Stimulated activated CD4-positive, alpha-beta T cell treated with anti-CD3 and anti-CD28 coated beads, Interleukin-4, amount 100 ng/mL, for 1 hour (primary cell): ENCODE data around the gene ECI1.
"Not testable (repeated sequence)": the region's sequence is repeated elsewhere in the genome, so short reads cannot be mapped to it uniquely, and the experiment has no call there.

Experiments used
- DNase-seq: peaks from one replicate; pipeline ENCODE4 v3.0.0-alpha.2; 2020

Gene ECI1

GRCh38 chr16:2250652-2251295, 613 bp downstream of the ECI1 start:
- DNase-seq = peak; percentile 56

DNA sequence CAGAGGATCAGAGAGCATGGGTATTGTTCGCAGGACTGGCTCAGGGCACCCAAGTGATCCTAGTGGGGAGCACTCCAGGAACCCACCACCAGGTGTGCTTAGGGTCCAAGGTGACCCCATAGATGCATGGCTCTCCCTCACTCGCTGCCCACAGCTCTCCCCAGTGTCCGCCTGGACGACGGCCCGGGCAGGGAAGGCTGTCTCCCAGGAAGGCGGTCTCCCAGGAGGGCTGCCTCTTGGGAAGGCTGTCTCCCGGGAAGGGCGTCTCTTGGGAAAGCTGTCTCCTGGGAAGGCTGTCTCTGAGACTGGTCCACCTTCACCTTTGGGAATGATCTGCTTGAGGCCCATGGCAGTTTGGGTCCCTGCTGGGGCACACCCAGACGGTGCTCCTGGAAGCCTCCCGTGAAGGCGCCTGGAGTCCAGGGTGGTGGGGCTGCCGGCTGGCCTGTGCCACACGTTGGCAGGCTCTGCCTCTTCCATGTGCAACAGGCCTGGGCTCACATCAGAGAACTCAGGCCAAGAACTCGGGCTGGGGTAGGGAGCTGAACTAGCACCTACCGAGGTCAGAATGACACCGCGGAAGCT, 5.0 kb downstream of the ECI1 start:
- no peak for DNase-seq

- DNase-seq = no peak
Measured at GRCh38 chr16:2244926-2245795, 6.2 kb downstream of the ECI1 start.

GRCh38 chr16:2244301-2244700, 7.1 kb downstream of the ECI1 start:
- DNase-seq = no peak

DNA sequence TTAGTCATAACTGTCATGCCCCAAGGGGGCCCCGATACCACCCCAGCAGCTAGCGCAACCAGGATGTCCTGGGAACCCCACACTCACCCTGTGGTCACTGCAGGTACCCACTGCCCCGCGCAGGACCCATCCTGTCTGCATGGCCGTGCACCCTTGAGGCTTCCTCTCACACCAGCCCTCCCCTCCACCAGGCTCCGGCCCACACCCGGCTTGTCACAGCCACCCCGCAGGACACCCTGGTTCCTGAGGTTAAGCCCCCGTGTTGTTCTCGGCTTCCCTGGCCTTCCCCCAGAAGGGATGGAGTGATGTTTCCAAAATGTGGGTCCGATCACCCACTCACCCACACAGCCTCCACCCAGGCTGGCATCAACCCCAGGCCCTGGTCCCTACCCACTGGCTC, 7.6 kb downstream of the ECI1 start:
- no peak for DNase-seq

- DNase-seq = no peak
Measured at GRCh38 chr16:2243031-2243528, 8.3 kb downstream of the ECI1 start.

- DNase-seq = no peak
Measured at GRCh38 chr16:2242598-2242997, 8.8 kb downstream of the ECI1 start.

DNA sequence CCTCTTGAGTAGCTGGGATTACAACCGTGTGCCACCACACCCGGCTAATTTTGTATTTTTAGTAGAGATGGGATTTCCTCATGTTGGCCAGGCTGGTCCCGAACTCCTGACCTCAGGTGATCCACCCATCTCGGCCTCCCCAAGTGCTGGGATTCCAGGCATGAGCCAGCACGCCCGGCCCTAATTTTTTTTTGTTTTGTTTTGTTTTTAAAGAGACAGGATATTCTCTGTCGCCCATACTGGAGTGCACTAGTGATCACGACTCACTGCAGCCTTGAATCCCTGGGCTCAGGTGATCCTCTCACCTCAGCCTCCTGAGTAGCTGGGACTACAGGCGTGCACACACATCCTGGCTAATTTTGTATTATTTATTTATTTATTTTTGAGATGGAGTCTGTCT, 11.1 kb downstream of the ECI1 start:
- DNase-seq = not testable (repeated sequence)

DNA sequence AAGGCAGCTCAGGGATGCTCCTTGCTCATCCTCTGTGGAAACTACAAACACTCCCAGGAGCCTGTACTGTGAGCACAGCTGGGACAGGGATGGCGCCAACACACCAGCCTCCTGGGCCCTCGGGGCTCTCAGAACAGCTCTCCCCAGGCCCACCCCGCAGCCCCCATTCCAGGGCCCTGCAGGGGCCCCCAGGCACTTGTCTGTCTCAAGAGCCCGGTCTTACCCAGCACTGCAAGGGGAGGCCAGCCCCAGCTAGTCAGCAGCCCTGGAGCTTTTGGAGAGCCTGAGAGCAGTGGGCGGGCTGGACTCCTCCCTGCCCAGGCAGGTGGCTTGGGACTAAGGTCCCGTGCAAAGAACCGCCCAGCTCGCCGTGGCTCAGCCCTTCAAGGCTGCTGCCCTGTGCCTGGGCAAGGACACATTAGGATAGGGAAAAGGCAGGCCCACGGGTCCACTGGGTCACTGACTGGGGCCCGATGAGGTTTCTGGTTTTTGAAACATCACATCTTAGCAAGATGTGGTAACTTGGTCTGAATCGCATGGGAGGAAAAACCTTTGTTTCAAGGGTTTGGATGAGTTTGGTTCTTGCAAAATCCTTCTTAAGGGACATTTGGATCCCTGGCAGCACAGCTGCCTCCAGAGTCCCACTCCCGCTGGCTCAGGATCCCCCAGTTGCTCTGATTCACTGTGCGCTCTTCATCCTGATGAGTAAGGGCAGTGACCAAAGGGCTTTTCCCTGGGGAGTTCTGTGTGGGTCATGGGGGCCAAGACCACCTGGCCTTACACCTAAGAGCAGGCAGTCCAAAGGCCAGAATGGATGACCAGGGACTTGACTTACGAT, 12.3 kb downstream of the ECI1 start:
- DNase-seq = no peak

DNA sequence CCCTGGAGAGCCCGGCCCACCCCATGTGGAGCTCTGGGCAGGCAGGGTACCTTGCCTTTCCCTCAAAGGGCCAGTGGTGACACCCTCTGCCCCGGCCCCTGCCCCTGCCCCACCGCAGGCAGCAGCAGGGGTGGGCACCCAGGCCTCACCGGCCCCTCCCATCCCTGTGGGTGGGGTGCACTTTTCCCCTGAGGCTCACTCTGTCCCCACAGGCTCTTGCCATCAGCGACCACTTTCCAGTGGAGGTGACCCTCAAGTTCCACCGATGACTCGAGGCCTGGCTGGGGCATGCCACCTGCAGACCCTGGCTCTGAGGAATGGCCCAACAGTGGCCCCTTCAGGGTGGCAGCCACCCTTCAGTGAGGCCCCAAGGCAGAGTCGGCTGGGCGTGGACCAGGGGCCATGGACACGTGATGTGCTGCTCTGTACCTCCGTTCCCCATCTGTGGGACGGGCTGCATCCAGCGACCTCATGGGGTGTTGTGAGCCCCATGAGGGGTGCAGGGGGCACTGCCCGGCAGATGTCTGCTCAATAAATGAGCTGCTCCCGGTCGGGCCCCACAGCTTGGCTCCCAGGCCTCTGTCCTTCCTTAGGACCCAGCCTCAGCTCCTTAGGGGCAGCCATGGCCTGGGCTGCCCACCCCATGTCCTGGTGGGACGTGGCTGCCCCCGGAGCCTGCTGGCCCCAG, 13.1 kb downstream of the ECI1 start:
- no peak for DNase-seq

- DNase-seq = no peak
Measured at GRCh38 chr16:2237493-2238149, 13.8 kb downstream of the ECI1 start.

DNA sequence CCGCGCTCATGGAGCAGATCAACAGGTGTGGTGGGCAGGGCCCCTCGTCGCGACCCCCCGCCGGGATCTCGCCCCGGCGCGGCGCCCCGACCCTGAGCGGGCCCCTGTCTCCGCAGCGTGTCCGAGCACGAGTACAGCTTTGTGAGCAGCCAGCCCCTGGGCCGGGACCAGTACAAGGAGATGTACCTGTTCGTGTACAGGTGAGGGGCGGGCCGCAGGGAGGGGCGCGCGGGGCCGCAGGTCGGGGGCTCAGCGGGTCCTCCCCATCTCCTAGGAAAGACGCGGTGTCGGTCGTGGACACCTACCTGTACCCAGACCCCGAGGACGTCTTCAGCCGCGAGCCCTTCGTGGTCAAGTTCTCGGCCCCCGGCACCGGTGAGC, 14.3 kb downstream of the ECI1 start:
- DNase-seq = no peak

GRCh38 chr16:2236337-2237101, 14.9 kb downstream of the ECI1 start, which contains the start of gene DNASE1L2:
Gene DNASE1L2, plus strand, starts transcription at chr16:2236444. Its CDS starts 373 bp downstream, at chr16:2236817.
- no peak for DNase-seq

GRCh38 chr16:2235695-2236336, 15.6 kb downstream of the ECI1 start:
- DNase-seq = no peak

DNA sequence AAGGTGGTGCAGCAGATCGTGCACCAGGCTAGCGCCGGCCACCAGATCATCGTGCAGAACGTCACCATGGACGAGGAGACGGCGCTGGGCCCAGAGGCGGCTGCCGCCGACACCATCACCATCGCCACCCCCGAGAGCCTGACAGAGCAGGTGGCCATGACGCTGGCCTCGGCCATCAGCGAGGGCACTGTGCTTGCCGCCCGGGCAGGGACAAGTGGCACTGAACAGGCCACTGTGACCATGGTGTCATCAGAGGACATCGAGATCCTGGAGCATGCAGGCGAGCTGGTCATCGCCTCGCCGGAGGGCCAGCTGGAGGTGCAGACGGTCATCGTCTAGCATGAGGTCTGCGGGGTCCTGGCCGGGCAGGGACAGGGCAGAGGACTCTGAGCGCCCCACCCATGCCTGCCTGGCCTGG, 16.1 kb downstream of the ECI1 start:
- DNase-seq = no peak

DNA sequence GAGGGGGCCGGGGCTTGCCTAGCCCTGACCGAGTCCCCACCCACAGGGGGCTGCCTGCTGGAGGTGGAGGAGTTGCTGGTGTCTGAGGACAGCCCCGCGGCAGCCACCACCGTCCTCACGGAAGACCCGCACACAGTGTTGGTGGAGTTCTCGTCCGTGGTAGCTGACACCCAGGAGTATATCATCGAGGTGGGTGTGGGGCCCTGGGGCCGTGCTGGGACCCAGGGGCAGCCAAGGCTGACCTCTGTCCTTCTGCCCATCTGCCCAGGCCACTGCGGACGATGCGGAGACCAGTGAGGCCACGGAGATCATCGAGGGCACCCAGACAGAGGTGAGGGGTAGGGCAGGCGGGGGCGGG, 16.6 kb downstream of the ECI1 start:
- DNase-seq = no peak

DNA sequence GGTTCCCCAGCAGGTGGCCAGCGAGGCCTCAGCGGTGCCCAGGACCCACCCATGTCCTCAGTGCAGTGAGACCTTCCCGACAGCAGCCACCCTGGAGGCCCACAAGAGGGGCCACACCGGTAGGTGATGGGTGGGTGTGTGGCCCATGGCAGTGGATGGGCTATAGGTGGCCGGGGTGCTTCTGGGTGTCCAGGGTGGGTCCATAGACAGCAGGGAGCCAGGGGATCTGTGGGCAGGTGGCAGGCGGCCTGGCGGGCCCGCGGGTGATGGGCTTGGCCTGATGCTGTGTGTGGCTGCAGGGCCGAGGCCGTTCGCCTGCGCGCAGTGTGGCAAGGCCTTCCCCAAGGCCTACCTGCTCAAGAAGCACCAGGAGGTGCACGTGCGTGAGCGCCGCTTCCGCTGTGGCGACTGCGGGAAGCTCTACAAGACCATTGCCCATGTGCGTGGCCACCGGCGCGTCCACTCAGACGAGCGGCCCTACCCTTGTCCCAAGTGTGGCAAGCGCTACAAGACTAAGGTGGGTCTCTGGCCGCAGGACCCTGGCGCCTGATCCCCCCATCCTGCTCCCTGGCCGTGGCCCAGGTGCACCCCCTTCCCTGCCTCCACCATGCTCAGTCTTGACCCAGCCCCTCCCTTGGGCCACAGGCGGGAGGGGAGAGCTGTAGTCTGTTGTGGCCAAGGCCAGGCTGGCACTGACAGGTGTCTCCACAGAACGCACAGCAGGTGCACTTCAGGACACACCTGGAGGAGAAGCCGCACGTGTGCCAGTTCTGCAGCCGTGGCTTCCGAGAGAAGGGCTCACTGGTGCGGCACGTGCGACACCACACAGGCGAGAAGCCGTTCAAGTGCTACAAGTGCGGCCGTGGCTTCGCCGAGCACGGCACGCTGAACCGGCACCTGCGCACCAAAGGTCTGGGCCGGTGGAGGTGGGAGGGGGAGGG, 17.2 kb downstream of the ECI1 start:
- DNase-seq = no peak

DNA sequence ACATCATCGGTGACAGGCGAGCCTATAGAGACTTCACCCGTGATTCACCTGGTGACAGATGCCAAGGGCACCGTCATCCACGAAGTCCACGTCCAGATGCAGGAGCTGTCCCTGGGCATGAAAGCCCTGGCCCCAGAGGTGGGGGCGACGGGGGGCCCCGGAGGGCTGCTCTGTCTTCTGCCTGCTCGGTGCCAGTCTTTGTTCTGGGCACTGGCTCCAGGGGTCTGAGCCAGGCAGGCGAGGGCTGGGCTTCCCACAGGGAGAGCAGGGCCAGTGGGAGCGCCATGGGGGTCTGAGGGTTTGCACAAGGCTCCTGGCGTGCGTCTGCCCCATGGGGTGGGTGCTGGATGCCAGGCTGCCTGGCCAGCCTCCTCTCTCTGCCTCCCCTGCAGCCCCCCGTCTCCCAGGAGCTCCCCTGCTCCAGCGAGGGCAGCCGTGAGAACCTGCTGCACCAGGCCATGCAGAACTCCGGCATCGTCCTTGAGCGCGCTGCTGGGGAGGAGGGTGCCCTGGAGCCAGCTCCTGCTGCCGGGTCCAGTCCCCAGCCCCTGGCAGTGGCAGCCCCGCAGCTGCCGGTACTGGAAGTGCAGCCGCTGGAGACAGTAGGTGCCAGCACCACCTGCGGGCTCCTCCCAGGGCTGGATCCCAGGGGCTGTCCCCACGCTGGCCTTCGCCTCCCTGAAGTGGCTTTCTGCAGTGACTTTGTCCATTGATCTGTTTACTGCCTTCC, 18.2 kb downstream of the ECI1 start:
- no peak for DNase-seq
